GM21360 (cell line): ENCODE measurements around the gene NF2.

Experiments used
- ATAC-seq: cut with Tn5 transposase; IDR thresholded peaks from one replicate; pipeline ENCODE4 v1.9.1; 2021; ENCODE audit warnings: mild to moderate bottlenecking, moderate library complexity; ENCODE audit not compliant: unreplicated experiment

The NF2 gene

DNA sequence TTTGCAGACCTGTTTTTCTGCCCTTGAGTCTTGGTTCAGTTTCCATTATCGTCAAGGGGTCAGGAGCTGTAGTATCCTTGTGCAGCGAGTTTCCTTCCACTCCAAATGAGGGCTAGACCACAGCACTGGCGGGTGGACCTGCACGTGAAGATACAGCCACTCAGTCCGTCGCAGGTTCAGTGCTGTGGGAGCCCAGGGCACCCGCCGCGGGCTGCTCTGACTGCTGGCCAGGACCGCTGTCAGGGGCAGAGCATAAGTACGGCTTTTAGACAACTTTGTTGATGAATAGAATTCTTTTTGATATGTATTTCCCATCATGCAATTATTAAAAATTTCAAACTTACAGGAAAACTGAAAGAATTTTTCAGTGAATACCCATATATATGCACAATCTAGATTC lies 56.6 kb downstream of the NF2 start:
- ATAC-seq: no peak

GRCh38 chr22:29661336-29661735 lies 57.9 kb downstream of the NF2 start:
- no peak for ATAC-seq

GRCh38 chr22:29663180-29663821 lies 59.9 kb downstream of the NF2 start:
- no peak for ATAC-seq

- no peak for ATAC-seq
Measured at GRCh38 chr22:29665486-29665885, 62.1 kb downstream of the NF2 start.

GRCh38 chr22:29668673-29669072 lies 65.2 kb downstream of the NF2 start:
- ATAC-seq: no peak

DNA sequence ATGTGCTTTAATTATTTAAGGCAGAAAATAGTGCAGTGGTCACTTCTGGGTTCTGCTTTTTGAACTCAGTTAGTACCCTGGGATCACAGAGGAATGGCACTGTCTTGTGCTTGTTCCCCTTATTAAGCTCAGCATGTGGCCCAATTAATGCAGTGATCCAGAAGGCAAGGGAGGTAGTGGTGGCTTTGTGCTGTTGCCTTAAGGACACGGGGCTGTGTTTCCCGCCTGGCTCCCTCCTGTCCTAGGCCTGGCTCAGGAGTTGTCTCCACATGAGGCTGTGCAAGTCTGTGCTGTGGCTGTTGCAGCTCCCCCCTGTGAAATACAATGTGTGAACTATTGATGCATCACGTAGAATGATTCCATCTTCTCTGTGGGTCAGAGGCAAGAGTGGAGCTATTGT lies 67.2 kb downstream of the NF2 start:
- ATAC-seq: no peak

GRCh38 chr22:29673361-29674066 lies 70.1 kb downstream of the NF2 start:
- ATAC-seq: no peak

GRCh38 chr22:29674121-29674520 lies 70.7 kb downstream of the NF2 start:
- ATAC-seq: no peak

DNA sequence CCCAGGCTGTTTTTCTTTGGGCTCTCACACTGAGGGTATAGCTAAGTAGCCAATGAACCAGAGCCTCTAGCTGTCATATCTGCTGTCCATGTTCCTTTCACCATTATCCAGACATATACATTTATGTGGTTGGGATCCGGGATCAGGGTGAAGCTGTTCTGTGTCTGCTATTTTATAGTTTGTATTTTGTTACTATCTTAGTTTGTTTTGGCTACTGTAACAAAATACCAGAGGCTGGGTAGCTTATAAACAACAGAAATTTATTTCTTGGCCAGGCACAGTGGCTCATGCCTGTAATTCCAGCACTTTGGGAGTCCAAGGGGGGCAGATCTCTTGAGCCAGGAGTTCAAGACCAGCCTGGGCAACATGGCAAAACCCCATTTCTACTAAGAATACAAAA lies 75.9 kb downstream of the NF2 start:
- ATAC-seq: no peak

DNA sequence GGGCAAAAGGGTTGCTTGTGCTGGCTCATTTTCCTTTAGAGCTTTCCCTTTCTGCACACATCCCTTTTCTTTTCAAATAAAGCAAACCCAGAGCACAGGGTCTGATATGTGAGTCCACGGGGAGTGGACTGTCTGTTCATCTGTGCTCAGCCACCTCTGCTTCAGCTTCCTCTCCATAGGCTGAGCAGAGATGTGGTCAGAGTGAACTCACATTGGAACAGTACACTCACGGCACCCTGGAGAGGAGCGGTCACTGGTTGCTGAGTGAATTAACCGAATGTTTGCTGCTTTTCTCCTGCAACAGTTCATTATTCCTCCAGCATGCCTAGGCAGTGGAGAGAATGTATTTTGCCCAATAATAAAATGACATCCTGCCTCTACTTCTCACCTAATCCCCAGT lies 80.1 kb downstream of the NF2 start:
- ATAC-seq: no peak

- ATAC-seq: no peak
Measured at GRCh38 chr22:29684244-29684643, 80.8 kb downstream of the NF2 start.

GRCh38 chr22:29689206-29689879 lies 85.9 kb downstream of the NF2 start:
- no peak for ATAC-seq

- ATAC-seq: no peak
Measured at GRCh38 chr22:29689880-29690213, 86.4 kb downstream of the NF2 start.

DNA sequence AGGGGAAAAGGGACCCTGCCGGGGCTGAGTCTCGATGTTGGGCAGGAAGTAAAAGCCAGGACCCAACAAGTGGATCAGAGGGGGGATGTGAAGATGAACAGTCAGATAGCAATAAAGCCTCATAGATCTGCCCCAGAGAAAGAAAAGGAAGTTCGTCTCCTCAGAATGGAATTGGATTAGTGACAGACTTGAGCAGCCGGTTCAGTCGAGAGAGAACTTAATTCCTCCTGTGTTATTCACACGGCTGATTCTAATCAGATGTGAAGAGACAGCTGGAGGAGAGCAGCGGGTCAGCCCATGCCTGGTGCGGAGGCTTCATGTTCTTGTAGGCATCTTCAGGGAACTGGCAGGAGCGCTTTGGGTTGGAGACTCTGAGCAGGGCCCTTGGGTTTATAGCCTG lies 87.0 kb downstream of the NF2 start:
- no peak for ATAC-seq

- ATAC-seq: no peak
Measured at GRCh38 chr22:29691636-29692326, 88.3 kb downstream of the NF2 start.

DNA sequence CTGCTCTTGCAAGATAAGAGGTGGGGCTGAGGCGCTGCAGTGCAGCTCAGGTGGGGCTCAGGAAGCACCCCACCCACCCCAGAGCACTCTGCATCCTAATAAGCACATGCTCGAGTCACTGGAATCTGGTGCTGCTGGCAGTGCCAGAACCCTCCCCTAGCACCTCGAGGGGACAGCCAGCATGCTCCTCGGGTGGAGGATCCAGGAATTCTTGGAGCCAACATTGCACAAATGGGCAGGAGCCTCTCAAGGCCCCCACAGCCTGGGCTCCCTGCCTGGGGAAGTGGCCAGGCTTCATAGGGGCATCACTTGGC lies 88.9 kb downstream of the NF2 start:
- no peak for ATAC-seq

GRCh38 chr22:29693161-29693560 lies 89.7 kb downstream of the NF2 start:
- ATAC-seq: no peak

- ATAC-seq: no peak
Measured at GRCh38 chr22:29693671-29694070, 90.2 kb downstream of the NF2 start.

DNA sequence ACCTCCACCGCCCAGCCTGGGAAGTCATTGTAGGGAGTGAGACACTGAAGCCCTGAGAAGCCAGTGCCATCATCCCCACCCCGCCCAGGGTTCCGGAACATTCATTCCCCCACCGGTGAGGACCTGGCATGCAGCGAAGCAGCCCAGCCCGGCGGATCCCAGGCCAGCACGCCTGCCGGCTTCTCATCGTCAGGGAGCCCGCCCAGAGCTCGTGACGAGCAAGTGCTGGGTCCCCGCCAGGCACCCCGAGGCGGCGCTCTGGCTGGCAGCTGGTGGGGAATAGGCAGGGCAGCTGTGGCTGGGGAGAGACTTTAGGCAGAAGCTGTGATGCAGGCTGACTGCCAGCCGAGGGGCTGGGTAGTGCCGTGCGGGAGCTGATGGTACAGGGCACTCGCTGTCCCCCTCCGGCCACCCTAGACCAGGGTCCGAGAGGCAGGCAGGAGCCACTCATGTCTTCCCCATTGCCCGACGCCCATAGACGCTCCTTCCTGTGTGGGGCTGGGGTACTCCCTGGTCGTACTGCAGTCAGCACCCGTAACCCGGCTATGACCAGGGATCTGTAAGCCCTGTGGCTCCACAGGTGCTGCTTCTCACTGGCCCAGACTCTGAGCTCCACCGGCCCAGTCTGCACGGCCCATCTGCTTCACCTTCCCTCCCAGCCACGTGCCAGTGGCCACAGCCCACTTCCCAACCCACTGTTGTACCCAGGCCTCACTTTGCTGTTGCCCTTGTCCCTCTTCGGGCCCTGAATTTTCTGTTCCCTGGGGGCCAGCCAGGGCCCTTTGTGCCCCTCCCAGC lies 91.9 kb downstream of the NF2 start:
- ATAC-seq: no peak

DNA sequence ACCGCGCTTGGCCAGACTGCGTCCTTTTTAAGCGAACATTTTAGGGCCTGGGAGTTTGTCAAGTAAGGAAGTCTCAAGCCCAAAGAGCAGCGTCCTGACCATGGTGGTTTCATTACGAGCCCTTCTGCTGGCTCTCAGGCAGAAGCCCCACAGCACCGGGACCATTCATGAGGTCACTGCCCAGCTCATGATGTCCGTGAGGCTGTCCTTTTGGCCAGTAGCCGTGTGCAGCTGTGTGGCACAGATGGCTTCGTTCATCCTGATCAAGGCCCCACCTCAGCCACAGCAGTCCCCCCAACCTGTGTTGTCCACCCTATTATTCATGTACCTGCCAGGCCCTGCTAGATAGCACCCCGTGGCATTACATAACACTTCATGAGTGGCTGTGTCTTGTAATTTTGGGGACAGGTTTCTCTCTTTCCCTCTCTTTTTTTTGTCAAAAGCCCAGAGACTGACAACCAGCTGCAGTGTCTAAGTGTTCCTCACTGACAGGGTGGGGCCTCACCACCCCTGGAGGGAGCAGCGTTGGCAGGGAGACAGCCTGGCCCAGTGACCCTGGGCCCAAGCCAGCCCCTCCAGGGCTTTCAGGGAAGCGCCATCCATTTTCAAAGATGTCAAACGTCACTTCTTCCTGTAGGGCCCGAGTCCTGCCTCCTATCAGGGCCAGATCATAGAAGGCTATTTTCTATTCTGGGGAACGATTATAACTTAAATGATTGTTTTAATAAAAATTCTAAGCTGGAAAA lies 94.6 kb downstream of the NF2 start:
- no peak for ATAC-seq
